Measurements from ENCODE around the gene ANLN. TPM values are rescaled to one million over a fixed set of nuclear protein-coding genes. Genes with fewer than 3 reads are reported as not detected.

The ANLN gene
- total RNA-seq, 1 experiment from 2014 or later, result 238 TPM

DNA sequence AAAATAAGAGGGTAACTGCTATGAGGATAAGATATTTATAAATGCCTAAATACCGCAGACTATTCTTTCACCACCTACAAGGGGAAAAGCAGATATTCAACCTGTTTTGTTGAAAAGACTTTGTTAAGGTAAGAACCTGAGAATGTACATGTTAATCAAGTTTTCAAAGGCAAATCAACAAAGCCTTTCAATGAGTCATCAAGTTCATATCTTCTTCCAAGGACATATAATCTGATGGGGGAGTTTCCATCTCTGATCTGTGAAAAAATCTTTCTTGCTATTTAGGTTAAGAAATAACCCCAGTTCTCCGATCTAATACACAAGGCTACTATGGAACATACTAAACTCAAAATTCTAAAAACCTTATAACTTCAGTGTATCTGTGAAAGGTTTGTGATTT lies 40.0 kb upstream of the ANLN start:
- Histone ChIP-seq H3K27me3 (ENCODE audit: control insufficient read depth, insufficient read depth, low read length) (no peaks in the 10 kb centered on the region), H3K9me3 (ENCODE audit: control insufficient read depth, insufficient read depth, low read depth, low read length) (no peaks in the 10 kb centered on the region; the same call in 1 of the 2 replicates), H3K27ac (ENCODE audit: low read length) (no peak overlapping the region), H3K4me3 (ENCODE audit: low read depth in 2 of 2, low read length in 2 of 2) (no peak overlapping the region), H3K36me3 (ENCODE audit: control insufficient read depth, insufficient read depth, low read length) (no peaks in the 10 kb centered on the region), H3K4me1 (ENCODE audit: control insufficient read depth, insufficient read depth, low read length) (peaks cover 27% of the 10 kb centered on the region)
- ATAC-seq (no peak), DNase-seq (ENCODE audit: low read depth, low spot score) (no peak)
- no TSS peak for BruUV-seq (replicated peaks)
- ChIA-PET CTCF (no interaction called here), POLR2A (no interaction called here)
- intact Hi-C loops (cut with micrococcal nuclease; ENCODE audit: unreplicated experiment) (no loop called here), in situ Hi-C loops (cut with HindIII; ENCODE audit: low pct_unique_long_range_greater_than_20kb, low sequenced_read_pairs) (no loop called here)
- TF ChIP-seq, protein P1, sequence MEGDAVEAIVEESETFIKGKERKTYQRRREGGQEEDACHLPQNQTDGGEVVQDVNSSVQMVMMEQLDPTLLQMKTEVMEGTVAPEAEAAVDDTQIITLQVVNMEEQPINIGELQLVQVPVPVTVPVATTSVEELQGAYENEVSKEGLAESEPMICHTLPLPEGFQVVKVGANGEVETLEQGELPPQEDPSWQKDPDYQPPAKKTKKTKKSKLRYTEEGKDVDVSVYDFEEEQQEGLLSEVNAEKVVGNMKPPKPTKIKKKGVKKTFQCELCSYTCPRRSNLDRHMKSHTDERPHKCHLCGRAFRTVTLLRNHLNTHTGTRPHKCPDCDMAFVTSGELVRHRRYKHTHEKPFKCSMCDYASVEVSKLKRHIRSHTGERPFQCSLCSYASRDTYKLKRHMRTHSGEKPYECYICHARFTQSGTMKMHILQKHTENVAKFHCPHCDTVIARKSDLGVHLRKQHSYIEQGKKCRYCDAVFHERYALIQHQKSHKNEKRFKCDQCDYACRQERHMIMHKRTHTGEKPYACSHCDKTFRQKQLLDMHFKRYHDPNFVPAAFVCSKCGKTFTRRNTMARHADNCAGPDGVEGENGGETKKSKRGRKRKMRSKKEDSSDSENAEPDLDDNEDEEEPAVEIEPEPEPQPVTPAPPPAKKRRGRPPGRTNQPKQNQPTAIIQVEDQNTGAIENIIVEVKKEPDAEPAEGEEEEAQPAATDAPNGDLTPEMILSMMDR (IDR thresholded peaks at IDR 0.05), result no peak
- TF ChIP-seq, protein P2, sequence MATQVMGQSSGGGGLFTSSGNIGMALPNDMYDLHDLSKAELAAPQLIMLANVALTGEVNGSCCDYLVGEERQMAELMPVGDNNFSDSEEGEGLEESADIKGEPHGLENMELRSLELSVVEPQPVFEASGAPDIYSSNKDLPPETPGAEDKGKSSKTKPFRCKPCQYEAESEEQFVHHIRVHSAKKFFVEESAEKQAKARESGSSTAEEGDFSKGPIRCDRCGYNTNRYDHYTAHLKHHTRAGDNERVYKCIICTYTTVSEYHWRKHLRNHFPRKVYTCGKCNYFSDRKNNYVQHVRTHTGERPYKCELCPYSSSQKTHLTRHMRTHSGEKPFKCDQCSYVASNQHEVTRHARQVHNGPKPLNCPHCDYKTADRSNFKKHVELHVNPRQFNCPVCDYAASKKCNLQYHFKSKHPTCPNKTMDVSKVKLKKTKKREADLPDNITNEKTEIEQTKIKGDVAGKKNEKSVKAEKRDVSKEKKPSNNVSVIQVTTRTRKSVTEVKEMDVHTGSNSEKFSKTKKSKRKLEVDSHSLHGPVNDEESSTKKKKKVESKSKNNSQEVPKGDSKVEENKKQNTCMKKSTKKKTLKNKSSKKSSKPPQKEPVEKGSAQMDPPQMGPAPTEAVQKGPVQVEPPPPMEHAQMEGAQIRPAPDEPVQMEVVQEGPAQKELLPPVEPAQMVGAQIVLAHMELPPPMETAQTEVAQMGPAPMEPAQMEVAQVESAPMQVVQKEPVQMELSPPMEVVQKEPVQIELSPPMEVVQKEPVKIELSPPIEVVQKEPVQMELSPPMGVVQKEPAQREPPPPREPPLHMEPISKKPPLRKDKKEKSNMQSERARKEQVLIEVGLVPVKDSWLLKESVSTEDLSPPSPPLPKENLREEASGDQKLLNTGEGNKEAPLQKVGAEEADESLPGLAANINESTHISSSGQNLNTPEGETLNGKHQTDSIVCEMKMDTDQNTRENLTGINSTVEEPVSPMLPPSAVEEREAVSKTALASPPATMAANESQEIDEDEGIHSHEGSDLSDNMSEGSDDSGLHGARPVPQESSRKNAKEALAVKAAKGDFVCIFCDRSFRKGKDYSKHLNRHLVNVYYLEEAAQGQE (IDR thresholded peaks at IDR 0.05; ENCODE audit: insufficient read depth in 1 of 2, low read depth in 2 of 2, low read length in 1 of 2), result no peak
- no peak for TF ChIP-seq TCF7L2 (IDR thresholded peaks at IDR 0.05; ENCODE audit: low read depth, low read length)
- no peak for TF ChIP-seq POLR2AphosphoS5 (IDR thresholded peaks at IDR 0.05; ENCODE audit: low read depth, low read length)
- TF ChIP-seq SIN3A (IDR thresholded peaks at IDR 0.05; ENCODE audit: borderline replicate concordance, insufficient read depth, low read depth, low read length), result no peak

DNA sequence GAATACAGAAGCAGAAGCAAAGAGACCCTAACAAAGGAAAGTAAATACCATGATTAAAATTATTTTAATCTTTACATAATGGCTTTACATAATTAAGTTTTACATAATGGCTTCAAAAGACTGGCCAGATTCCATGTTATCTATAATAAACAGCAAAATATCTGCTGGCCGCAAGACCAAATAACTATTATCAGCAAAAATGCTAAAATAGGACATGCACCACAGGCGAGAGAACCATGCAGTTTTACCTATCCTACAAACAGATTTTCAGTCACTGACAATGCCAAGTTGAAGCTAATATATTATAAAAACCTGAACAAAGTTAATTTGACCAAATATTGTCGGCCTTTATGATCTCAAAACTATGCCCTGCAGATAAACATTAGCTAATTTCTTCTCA lies 34.2 kb upstream of the ANLN start:
- ChIA-PET POLR2A (no interaction called here), CTCF (no interaction called here)
- intact Hi-C loops (cut with micrococcal nuclease; ENCODE audit: unreplicated experiment) (no loop called here), in situ Hi-C loops (cut with HindIII; ENCODE audit: low pct_unique_long_range_greater_than_20kb, low sequenced_read_pairs) (no loop called here)
- no peak for TF ChIP-seq TCF7L2 (IDR thresholded peaks at IDR 0.05; ENCODE audit: low read depth, low read length)
- TF ChIP-seq, protein P2 (IDR thresholded peaks at IDR 0.05; ENCODE audit: insufficient read depth in 1 of 2, low read depth in 2 of 2, low read length in 1 of 2), result no peak
- TF ChIP-seq, protein P1 (IDR thresholded peaks at IDR 0.05), result no peak
- TF ChIP-seq POLR2AphosphoS5 (IDR thresholded peaks at IDR 0.05; ENCODE audit: low read depth, low read length), result no peak
- TF ChIP-seq SIN3A (IDR thresholded peaks at IDR 0.05; ENCODE audit: borderline replicate concordance, insufficient read depth, low read depth, low read length), result no peak
- Histone ChIP-seq H3K27me3 (ENCODE audit: control insufficient read depth, insufficient read depth, low read length) (no peaks in the 10 kb centered on the region), H3K4me3 (ENCODE audit: low read depth in 2 of 2, low read length in 2 of 2) (no peak overlapping the region), H3K27ac (ENCODE audit: low read length) (no peak overlapping the region), H3K4me1 (ENCODE audit: control insufficient read depth, insufficient read depth, low read length) (peaks cover 14% of the 10 kb centered on the region; the same call in 1 of the 2 replicates), H3K36me3 (ENCODE audit: control insufficient read depth, insufficient read depth, low read length) (peaks cover 4% of the 10 kb centered on the region; the same call in 1 of the 2 replicates), H3K9me3 (ENCODE audit: control insufficient read depth, insufficient read depth, low read depth, low read length) (no peaks in the 10 kb centered on the region)
- DNase-seq (ENCODE audit: low read depth, low spot score), result no peak
- BruUV-seq (replicated peaks), result no TSS peak
- ATAC-seq, result no peak

Data from Panc1 (cell line).